GM19324 (cell line): Measurements from ENCODE around the gene HNF1A.

ENCODE experiments used
- ATAC-seq: cut with Tn5 transposase; IDR thresholded peaks from one replicate; pipeline ENCODE4 v1.9.1; 2021; ENCODE audit warnings: mild to moderate bottlenecking, moderate library complexity; ENCODE audit not compliant: unreplicated experiment, low FRiP score

The HNF1A gene

DNA sequence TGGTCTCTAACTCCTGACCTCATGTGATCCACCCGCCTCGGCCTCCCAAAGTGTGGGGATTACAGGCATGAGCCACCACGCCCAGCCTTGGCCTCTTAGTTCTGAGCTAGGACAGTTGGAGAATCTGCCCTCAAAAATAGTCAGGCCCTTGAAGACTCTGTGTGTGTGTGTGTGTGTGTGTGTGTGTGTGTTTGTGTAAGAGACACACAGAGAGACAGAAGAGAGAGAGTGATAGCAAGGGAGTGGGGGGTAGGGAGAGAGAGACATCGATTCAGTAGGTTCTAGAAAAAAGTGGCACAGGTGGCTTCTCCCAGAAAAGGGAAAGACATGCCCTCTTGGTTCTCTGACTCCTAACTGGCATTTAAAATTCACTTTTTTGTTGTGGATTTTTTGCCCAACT, 5.4 kb downstream of the HNF1A start:
- no peak for ATAC-seq

DNA sequence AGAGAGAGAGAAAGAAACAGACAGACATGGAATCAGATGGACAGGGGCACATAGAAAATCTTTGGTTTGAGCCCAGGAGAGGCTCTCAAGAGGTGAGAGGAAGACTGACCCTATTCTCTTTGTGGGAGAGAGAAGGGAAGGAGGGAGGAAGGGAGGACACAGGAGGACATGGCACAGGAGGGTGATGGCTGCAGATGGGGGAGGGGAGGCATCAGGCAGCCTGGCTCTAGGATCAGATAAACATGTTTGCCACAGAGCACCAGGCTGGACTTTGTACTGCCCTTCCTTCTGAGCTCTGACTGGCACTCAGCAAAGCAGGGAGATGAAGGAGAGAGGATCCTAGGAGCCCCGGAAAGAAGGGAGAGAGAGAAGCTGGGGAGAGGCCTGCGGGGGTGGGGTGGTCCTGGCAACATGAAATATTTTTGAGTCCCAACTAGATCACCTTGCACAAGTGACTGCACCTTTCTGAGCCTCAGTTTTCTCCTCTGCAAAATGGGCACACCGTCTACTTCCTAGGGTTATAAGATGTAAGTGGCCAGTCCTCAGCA, 6.1 kb downstream of the HNF1A start:
- no peak for ATAC-seq

DNA sequence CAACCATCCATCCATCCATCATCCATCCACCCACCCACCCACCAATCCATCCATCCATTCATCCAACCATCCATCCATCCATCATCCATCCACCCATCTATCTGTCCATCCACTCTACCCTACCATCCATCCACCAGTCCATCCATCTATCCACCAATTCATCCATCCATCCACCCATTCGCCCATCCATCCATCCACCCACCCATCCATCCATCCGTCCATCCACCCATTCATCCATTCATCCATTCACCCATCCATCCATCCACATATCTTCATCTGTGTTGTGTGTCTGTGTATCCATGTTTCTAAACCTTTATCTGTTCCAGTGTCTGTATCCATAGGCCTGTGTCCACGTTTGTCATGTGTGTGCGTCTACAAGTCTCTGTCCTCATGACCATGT, 9.9 kb downstream of the HNF1A start:
- no peak for ATAC-seq

DNA sequence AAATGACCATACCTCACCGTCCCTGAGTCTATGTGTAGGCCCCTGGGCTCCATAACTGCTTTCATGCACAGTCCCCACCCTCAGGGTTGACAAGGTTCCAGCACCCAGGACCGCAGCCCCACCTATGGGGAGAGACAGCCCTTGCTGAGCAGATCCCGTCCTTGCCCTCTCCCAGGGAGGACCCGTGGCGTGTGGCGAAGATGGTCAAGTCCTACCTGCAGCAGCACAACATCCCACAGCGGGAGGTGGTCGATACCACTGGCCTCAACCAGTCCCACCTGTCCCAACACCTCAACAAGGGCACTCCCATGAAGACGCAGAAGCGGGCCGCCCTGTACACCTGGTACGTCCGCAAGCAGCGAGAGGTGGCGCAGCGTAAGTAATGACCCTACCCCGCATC, 10.3 kb downstream of the HNF1A start:
- no peak for ATAC-seq

DNA sequence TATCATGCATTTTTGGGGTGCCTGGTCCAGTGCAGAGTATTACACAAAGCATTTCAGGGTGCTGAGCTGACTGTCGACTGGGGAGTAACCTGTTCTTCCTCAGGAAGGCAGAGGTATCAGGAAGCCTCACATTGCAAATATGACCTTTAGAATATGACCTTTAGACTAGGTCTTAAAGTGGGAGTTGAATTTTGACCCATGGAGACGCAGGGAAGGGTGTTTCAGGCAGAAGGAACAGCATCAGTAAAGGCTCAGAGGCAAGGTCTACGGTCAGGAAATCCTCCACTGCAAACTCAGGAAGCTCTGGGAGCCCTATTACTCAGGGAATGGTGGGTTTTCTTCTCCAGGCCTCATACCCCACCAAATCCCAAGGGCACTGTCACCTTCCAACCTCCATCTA, 11.3 kb downstream of the HNF1A start:
- no peak for ATAC-seq

DNA sequence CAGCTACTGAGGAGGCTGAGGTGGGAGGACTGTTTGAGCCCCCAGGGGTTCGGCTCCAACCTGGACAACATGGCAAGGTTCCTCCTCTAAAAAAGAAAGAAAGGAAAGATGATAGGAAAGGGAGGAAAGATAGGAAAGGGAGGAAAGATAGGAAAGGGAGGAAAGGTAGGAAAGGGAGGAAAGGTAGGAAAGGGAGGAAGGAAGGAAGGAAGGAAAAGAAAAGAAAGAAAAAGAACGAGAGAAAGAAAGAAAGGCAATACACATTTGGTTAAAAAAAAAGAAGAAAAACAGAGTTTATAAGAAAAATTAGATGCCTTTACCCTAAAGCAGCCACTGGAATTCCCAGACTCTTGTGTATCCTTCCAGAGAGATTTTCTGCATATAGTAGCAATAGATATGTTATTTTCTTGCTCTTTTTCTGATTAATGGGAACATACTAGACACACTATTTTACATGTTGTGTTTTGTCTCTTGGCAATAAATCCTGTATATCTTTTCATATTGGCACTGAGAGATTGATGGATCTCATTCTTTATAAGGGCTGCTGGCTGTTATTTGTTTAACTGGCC, 12.2 kb downstream of the HNF1A start:
- ATAC-seq = no peak

DNA sequence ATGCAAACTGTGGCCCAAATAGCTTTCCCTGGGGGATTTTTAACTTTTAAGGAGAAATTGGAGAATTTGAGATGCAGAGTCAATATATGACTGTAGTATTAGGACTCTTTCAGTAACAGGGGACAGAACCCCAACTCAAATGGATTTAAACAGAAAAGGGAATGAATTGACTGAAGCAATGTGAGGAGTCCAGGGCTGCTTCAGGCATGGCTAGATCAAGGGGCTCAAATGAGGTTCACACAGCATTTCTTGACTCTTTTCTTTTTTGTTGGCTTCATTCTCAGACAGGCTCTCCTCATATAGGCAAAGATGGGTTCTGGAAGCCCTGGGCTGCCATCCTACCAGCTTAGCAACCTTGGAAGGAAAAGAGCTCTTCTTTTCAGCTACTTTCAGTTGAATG, 13.6 kb downstream of the HNF1A start:
- ATAC-seq = no peak

DNA sequence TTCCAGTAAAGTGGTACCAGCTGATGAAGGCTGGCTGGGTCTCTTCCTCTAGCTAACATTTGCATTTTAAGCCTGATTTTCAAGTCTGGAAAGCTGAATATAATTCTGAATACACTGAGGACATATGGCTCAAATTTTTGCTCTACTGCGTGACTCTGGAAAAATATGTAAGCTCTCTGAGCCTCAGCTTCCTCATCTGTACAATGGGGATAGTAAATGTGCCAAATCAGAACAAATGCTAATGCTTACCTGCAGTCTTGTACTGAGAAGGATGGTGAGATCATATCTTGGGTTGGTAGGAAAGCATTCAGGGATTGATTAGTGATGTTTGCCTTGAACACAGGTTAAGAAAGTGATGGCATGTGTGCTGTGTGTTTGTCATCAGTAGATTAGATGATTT, 14.6 kb downstream of the HNF1A start:
- no peak for ATAC-seq

DNA sequence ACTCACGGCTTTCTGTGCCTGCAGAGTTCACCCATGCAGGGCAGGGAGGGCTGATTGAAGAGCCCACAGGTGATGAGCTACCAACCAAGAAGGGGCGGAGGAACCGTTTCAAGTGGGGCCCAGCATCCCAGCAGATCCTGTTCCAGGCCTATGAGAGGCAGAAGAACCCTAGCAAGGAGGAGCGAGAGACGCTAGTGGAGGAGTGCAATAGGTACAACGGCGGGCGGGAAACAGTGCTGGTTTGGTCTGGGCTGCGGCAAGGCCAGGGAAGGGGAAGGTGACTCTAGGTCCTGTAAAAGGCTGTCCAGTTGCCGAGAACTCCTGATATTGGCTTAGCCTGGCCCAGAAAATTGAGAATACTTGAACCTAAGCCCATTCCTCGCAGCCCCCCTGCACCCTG, 15.2 kb downstream of the HNF1A start:
- no peak for ATAC-seq

DNA sequence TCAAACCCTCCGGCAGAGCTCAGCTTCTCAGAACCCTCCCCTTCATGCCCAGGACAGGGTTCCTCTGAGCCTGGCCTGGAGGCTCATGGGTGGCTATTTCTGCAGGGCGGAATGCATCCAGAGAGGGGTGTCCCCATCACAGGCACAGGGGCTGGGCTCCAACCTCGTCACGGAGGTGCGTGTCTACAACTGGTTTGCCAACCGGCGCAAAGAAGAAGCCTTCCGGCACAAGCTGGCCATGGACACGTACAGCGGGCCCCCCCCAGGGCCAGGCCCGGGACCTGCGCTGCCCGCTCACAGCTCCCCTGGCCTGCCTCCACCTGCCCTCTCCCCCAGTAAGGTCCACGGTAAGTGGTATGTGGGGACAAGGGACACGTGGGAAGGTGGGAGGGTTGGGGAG, 15.7 kb downstream of the HNF1A start:
- no peak for ATAC-seq

DNA sequence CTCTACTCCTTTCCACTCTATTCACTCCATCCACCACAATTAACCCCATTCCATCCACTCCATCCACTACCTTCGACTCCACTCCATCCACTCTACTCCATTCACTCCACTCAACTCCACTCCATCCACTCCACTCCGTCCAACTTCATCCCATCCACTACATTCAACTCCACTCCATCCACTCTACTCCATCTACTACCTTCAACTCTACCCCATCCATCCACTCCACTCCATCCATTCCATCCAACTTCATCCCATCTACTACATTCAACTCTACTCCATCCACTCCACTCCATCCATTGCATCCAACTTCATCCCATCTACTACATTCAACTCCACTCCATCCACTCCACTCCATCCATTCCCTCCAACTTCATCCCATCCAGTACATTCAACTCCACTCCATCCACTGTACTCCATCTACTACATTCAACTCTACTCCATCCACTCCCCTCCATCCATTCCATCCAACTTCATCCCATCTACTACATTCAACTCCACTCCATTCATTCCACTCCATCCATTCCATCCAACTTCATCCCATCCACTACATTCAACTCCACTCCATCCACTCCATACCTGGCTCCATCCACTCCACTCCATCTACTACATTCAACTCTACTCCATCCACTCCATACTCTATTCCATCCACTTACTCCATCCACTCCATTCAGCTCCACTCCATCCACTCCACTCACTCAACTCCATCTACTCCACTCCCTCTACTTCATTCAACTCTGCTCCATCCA, 16.4 kb downstream of the HNF1A start:
- ATAC-seq = no peak

DNA sequence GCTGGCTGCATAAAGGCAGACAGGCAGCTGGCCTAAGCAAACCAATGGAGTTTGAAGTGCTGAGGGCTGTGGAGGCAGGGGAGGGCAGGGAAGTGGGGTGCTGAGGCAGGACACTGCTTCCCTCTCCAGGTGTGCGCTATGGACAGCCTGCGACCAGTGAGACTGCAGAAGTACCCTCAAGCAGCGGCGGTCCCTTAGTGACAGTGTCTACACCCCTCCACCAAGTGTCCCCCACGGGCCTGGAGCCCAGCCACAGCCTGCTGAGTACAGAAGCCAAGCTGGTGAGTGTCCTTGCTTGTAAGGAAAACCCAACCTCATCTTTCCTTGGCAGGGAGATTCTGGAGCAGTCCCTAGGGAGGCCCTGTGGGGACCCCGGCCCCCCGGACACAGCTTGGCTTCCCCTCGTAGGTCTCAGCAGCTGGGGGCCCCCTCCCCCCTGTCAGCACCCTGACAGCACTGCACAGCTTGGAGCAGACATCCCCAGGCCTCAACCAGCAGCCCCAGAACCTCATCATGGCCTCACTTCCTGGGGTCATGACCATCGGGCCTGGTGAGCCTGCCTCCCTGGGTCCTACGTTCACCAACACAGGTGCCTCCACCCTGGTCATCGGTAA, 17.9 kb downstream of the HNF1A start:
- no peak for ATAC-seq

DNA sequence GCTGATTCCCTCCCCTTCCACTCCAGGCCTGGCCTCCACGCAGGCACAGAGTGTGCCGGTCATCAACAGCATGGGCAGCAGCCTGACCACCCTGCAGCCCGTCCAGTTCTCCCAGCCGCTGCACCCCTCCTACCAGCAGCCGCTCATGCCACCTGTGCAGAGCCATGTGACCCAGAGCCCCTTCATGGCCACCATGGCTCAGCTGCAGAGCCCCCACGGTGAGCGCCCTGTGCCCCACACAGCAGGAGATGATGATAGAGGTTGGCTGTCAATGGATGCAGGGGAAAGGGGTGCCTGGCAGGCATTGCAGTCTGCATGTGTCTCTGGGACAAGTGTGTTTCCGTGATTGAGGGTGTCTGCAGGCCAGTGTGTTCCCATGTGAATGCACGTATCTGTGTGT, 19.1 kb downstream of the HNF1A start:
- no peak for ATAC-seq

DNA sequence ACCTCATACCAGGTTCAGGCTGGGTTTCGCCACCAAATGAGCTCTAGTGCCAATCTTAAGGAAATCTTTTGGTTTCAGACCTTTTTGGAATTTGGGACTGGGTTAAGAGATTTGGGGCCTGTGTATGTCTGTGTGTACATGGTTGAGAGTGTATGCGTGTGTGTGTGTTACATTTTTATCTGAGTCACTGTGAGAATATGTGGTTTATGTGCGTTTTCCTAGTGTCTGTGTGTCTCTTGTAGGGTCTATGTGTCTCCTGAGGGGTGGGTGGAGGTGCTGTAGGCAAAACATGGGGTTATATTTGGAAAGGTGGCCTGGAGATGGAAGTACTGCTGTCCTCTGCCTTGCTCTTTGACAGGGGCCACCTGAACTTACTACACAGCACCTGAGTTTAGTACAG, 20.1 kb downstream of the HNF1A start:
- ATAC-seq = no peak

DNA sequence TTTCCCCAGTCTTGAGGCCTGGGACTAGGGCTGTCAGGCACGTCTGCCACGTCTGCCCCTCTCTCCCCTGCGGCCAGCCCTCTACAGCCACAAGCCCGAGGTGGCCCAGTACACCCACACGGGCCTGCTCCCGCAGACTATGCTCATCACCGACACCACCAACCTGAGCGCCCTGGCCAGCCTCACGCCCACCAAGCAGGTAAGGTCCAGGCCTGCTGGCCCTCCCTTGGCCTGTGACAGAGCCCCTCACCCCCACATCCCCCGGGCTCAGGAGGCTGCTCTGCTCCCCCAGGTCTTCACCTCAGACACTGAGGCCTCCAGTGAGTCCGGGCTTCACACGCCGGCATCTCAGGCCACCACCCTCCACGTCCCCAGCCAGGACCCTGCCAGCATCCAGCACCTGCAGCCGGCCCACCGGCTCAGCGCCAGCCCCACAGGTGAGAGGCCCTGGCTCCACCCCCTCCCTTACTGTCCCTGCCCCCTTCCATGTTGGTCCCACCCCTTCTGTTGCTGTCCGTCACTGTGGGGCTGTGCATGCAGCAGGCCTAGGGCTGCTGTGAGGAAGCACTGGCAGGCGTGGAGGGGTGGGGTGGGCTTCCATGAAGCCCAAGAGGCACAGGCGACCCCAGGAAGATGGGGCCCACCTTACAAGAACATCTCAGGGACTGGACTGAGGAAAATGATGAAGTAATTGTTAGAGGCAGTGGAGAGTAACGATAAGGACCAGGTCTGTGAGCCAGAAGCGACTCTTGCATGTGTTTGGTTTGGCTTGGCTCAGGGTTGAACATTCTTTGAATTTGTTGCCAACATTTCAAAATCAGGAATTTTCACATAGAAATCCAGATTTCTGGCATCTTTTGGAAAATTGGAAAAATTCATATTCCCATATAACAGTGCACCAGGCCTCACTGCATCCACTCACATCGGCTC, 21.1 kb downstream of the HNF1A start:
- ATAC-seq = no peak

DNA sequence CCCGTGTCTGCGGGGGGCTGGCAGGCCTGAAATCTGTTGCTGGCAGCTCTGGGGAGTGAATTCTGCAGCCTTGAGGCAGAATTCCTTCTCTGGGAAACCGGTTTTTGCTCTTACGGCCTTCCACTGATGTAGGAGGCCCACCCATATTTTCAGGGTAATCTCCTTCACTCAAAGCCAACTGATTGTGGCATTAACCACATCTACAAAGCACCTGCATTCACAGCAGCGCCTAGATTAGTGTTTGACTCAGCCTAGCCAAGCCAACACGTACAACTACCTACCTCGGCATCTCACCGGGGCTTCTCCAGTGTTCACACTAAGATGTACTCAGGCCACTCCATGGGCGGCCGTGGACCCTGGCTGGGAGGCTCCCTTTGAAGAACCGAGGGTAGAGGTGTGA, 22.2 kb downstream of the HNF1A start:
- no peak for ATAC-seq

DNA sequence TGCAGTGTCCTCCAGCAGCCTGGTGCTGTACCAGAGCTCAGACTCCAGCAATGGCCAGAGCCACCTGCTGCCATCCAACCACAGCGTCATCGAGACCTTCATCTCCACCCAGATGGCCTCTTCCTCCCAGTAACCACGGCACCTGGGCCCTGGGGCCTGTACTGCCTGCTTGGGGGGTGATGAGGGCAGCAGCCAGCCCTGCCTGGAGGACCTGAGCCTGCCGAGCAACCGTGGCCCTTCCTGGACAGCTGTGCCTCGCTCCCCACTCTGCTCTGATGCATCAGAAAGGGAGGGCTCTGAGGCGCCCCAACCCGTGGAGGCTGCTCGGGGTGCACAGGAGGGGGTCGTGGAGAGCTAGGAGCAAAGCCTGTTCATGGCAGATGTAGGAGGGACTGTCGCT, 22.7 kb downstream of the HNF1A start:
- ATAC-seq = no peak

DNA sequence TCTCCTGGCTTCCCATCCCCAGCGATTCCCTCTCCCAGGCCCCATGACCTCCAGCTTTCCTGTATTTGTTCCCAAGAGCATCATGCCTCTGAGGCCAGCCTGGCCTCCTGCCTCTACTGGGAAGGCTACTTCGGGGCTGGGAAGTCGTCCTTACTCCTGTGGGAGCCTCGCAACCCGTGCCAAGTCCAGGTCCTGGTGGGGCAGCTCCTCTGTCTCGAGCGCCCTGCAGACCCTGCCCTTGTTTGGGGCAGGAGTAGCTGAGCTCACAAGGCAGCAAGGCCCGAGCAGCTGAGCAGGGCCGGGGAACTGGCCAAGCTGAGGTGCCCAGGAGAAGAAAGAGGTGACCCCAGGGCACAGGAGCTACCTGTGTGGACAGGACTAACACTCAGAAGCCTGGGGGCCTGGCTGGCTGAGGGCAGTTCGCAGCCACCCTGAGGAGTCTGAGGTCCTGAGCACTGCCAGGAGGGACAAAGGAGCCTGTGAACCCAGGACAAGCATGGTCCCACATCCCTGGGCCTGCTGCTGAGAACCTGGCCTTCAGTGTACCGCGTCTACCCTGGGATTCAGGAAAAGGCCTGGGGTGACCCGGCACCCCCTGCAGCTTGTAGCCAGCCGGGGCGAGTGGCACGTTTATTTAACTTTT, 23.6 kb downstream of the HNF1A start:
- ATAC-seq = no peak

DNA sequence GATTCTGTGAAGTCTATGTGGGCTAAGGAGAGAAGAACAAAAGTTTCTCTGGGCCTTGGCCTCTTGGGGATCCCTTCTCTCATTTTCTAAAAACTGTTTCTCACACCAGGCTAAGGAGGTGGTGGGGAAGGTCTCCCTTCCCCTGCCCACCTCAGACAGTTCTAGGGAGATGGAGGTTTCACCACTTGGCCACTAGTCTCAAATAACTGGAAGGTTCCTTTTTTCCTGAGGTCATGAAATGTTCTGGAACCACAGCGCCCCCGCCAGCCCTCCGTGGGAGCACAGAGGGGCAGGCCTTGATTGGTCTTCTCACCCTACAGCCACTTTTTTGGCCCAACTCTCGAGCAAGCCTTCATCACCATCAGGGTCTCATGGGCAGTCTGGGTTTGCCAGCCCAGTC, 25.3 kb downstream of the HNF1A start:
- no peak for ATAC-seq

DNA sequence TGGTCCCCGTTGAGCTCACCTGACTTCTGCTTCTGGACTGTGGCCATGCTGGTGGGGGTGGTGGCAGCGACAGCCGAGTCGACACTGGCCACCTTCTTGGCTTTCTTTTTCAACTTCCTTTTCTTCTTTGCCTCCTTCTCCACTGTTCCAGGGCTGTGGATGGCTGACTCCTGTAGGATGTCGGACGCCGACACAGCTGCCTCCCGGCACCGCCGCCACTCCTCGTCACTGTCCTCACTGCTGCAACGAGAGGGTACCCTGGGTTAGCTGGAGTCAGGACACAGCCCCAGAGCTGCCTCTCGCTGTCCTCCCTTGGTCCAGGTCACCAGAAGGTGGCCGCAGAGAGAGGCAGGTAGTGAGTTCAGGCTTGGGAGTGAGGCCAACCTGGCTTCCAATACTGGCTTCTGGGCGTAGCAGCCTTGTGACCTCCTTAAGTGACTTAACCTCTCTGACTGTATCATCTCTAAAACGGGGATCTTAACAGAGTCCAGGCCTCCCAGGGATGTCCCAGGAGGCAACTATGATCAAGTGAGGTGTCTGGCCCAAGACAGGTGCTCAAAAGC, 26.0 kb downstream of the HNF1A start:
- ATAC-seq = no peak
